Glomerular visceral epithelial cell (primary cell): Measurements from ENCODE around the gene PLA2G4E.

ENCODE experiments used
- DNase-seq: peaks from one replicate; pipeline ENCODE4 v3.0.0-alpha.2; 2016; ENCODE audit errors: extremely low spot score

The PLA2G4E gene

GRCh38 chr15:41936155-41936554 lies 84.7 kb downstream of the PLA2G4E start:
- no peak for DNase-seq

- no peak for DNase-seq
Observed at GRCh38 chr15:41935566-41936020, 85.2 kb downstream of the PLA2G4E start.

GRCh38 chr15:41934843-41935242 lies 86.0 kb downstream of the PLA2G4E start:
- peak; percentile 79 for DNase-seq

- no peak for DNase-seq
Observed at GRCh38 chr15:41933771-41934170, 87.1 kb downstream of the PLA2G4E start.

- DNase-seq = no peak
Observed at GRCh38 chr15:41933326-41933725, 87.5 kb downstream of the PLA2G4E start.

GRCh38 chr15:41932511-41933289 lies 88.1 kb downstream of the PLA2G4E start:
- DNase-seq = no peak

- no peak for DNase-seq
Observed at GRCh38 chr15:41932101-41932500, 88.7 kb downstream of the PLA2G4E start.
